Measurements from ENCODE around the gene UTP18. TPM values are rescaled to one million over a fixed set of nuclear protein-coding genes. Genes with fewer than 3 reads are reported as not detected.

Gene UTP18
- total and polyA plus RNA-seq, 2 of the 13 experiments (the other 11 are each of a cell fraction or from before 2014, with no cell fraction given) = 35.2 to 104 TPM

GRCh38 chr17:51259564-51260236 lies 646 bp upstream of the UTP18 start, which contains the start of gene MBTD1 (continued):
- TF ChIP-seq HNRNPUL1 (IDR thresholded peaks at IDR 0.05; ENCODE audit: low read depth, low read length) (no peak), BCL6 (CRISPR knock-in tag; IDR thresholded peaks at IDR 0.05) (no peak), ZFP91 (CRISPR knock-in tag; IDR thresholded peaks at IDR 0.05; ENCODE audit: borderline replicate concordance) (no peak), ZNF607 (CRISPR knock-in tag; IDR thresholded peaks at IDR 0.05; ENCODE audit: borderline replicate concordance) (0 out of 2 replicates have a peak, but pooled peaks have one; percentile 12), ZBTB26 (CRISPR knock-in tag; IDR thresholded peaks at IDR 0.05; ENCODE audit: borderline replicate concordance) (no peak; the same call in none of the 2 replicates), ZNF101 (CRISPR knock-in tag; IDR thresholded peaks at IDR 0.05; ENCODE audit: borderline replicate concordance, low read depth) (no peak), FOXM1 (CRISPR knock-in tag; IDR thresholded peaks at IDR 0.05) (no peak), IRF2 (CRISPR knock-in tag; IDR thresholded peaks at IDR 0.05) (no peak), ZNF749 (CRISPR knock-in tag; IDR thresholded peaks at IDR 0.05; ENCODE audit: borderline replicate concordance) (no peak), RBFOX2 (IDR thresholded peaks at IDR 0.05; ENCODE audit: low read depth, low read length) (peak; percentile 76), HMG20A (CRISPR knock-in tag; IDR thresholded peaks at IDR 0.05; ENCODE audit: borderline replicate concordance) (0 out of 2 replicates have a peak, but pooled peaks have one; percentile 6), IRX3 (CRISPR knock-in tag; IDR thresholded peaks at IDR 0.05; ENCODE audit: borderline replicate concordance, low read depth) (no peak), BCL3 (CRISPR knock-in tag; IDR thresholded peaks at IDR 0.05) (no peak), ZC3H4 (CRISPR knock-in tag; IDR thresholded peaks at IDR 0.05; ENCODE audit: borderline replicate concordance) (no peak), ZNF142 (CRISPR knock-in tag; IDR thresholded peaks at IDR 0.05) (no peak), ZNF12 (CRISPR knock-in tag; IDR thresholded peaks at IDR 0.05) (no peak), RBM22 (optimal IDR thresholded peaks at IDR 0.05; ENCODE audit: low read length) (no peak), SMAD1 (CRISPR knock-in tag; IDR thresholded peaks at IDR 0.05; ENCODE audit: borderline replicate concordance, low read depth) (no peak; the same call in 1 of the 2 replicates), ZFYVE20 (CRISPR knock-in tag; IDR thresholded peaks at IDR 0.05; ENCODE audit: borderline replicate concordance, low read depth) (no peak), ATAD3A (CRISPR knock-in tag; IDR thresholded peaks at IDR 0.05) (no peak)

Data from HepG2 (cell line).